Sigmoid colon (tissue), 4 donors: ENCODE measurements around the gene CRLF1.

ENCODE experiments used
- EP300 ChIP-seq, 4 donors: sonication (generic); formaldehyde crosslinking; IDR thresholded peaks; one replicate each; pipeline ENCODE4 v1.6.1; 2017; ENCODE audit warnings: antibody characterized with exemption in 4 of 4
- POLR2A ChIP-seq, 2 donors: fragments of 450-650 bp; IDR thresholded peaks; one replicate each; pipeline ENCODE4 v1.6.1; 2016; ENCODE audit warnings: antibody characterized with exemption in 2 of 2, mild to moderate bottlenecking in 2 of 2, moderate library complexity in 2 of 2
- TF ChIP-seq, protein P1 (sequence below), 4 experiments: fragments of 450-650 bp in 3 of 4; fragments of 200-600 bp in 1 of 4; IDR thresholded peaks; one replicate each; pipeline ENCODE4 v1.5.1; 2016 to 2019; ENCODE audit warnings: antibody characterized with exemption in 4 of 4, mild to moderate bottlenecking in 3 of 4, moderate library complexity in 2 of 4

DNA sequence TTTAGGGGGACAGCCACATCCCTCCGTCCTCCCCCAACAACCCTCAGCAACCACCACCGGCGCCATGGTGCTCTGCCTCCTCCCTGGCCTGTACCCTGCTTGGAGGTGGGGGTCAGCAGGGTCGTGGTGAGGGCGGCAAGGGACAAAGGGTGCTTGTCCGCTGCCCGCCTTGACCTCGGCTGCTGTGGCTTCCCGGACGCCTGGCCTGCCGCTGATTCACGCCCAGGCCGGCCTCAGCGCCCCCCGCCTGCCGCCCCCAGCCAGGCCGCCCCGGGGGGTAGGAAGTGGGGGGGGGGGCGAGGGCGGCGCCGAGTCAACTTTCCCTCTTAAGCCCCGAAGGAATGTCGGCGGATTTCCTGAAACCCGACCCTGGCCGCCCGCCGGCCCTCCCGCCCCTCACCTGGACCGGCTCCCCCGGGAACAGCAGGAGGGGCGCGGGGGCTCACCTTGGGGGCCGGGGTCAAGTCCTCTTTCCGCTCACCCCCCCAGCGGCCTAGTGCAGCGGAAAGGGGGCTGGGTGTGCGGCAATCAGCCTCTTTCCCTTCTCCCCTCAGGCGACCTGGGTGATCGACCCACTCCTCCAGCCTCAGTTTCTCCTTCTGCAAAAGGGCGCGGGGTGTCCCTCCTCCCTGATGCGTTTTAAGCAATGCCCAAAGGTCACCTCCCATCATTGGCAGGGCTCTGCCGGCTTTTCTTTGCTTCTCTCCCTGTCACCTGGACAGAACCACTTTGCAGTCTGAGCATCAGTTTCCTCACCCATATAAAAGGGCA lies 4.1 kb upstream of the CRLF1 start:
- TF ChIP-seq, protein P1, sequence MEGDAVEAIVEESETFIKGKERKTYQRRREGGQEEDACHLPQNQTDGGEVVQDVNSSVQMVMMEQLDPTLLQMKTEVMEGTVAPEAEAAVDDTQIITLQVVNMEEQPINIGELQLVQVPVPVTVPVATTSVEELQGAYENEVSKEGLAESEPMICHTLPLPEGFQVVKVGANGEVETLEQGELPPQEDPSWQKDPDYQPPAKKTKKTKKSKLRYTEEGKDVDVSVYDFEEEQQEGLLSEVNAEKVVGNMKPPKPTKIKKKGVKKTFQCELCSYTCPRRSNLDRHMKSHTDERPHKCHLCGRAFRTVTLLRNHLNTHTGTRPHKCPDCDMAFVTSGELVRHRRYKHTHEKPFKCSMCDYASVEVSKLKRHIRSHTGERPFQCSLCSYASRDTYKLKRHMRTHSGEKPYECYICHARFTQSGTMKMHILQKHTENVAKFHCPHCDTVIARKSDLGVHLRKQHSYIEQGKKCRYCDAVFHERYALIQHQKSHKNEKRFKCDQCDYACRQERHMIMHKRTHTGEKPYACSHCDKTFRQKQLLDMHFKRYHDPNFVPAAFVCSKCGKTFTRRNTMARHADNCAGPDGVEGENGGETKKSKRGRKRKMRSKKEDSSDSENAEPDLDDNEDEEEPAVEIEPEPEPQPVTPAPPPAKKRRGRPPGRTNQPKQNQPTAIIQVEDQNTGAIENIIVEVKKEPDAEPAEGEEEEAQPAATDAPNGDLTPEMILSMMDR (IDR thresholded peaks at IDR 0.05): no peak
- TF ChIP-seq EP300 (IDR thresholded peaks at IDR 0.05): no peak
- TF ChIP-seq POLR2A (IDR thresholded peaks at IDR 0.05): no peak
